ENCODE measurements around the gene SLC24A4. TPM values are rescaled to one million over a fixed set of nuclear protein-coding genes. Genes with fewer than 3 reads are reported as not detected.

The SLC24A4 gene
- total RNA-seq, 1 experiment from 2014 or later, result not detected

- DNase-seq (ENCODE audit: low read depth, low spot score) (no peak), ATAC-seq (no peak)
- no peak overlapping the region for H3K9ac ChIP-seq (ENCODE audit: low read length)
- TF ChIP-seq, protein P1, sequence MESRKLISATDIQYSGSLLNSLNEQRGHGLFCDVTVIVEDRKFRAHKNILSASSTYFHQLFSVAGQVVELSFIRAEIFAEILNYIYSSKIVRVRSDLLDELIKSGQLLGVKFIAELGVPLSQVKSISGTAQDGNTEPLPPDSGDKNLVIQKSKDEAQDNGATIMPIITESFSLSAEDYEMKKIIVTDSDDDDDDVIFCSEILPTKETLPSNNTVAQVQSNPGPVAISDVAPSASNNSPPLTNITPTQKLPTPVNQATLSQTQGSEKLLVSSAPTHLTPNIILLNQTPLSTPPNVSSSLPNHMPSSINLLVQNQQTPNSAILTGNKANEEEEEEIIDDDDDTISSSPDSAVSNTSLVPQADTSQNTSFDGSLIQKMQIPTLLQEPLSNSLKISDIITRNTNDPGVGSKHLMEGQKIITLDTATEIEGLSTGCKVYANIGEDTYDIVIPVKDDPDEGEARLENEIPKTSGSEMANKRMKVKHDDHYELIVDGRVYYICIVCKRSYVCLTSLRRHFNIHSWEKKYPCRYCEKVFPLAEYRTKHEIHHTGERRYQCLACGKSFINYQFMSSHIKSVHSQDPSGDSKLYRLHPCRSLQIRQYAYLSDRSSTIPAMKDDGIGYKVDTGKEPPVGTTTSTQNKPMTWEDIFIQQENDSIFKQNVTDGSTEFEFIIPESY (IDR thresholded peaks at IDR 0.05; ENCODE audit: extremely low read depth, insufficient replicate concordance, low read length), result no peak
- no peak for TF ChIP-seq FOSL1 (IDR thresholded peaks at IDR 0.05; ENCODE audit: low read depth)
- no peak for TF ChIP-seq POLR2A (IDR thresholded peaks at IDR 0.05; ENCODE audit: borderline replicate concordance, extremely low read depth, insufficient read depth, insufficient read length)
- no peak for TF ChIP-seq ATF3 (IDR thresholded peaks at IDR 0.05)
- no peak for TF ChIP-seq YY1 (IDR thresholded peaks at IDR 0.05; ENCODE audit: extremely low read depth, insufficient replicate concordance, low read depth, low read length)
- TF ChIP-seq ELF1 (IDR thresholded peaks at IDR 0.05; ENCODE audit: borderline replicate concordance, low read depth), result no peak
- TF ChIP-seq SIN3A (IDR thresholded peaks at IDR 0.05; ENCODE audit: low read depth), result no peak
- no peak for TF ChIP-seq EGR1 (IDR thresholded peaks at IDR 0.05; ENCODE audit: low read depth)
- TF ChIP-seq EZH2 (IDR thresholded peaks at IDR 0.05), result no peak
- no peak for TF ChIP-seq RAD21 (IDR thresholded peaks at IDR 0.05; ENCODE audit: low read depth)
- no peak for TF ChIP-seq SRF (IDR thresholded peaks at IDR 0.05; ENCODE audit: low read depth)
- BruUV-seq (replicated peaks), result no TSS peak
- no peaks in the 10 kb centered on the region for H3K79me2 ChIP-seq (ENCODE audit: insufficient read depth, low read length)
- no peak overlapping the region for H2AFZ ChIP-seq (ENCODE audit: low read depth, low read length, poor library complexity, severe bottlenecking)
- intact Hi-C loops (cut with micrococcal nuclease), result no loop called here
- RAD21 ChIA-PET (ENCODE audit: low non-redundant PET in 1 of 2, low total read pairs in 2 of 2, uncharacterized antibody in 2 of 2, unreplicated experiment in 2 of 2), result no interaction called here
- no peaks in the 10 kb centered on the region for H3K9me2 ChIP-seq (ENCODE audit: insufficient read depth)
- H3K4me3 ChIP-seq (replicated peaks in 1 of 2; ENCODE audit: low read depth in 1 of 2, low read length in 2 of 2), result no peak overlapping the region
- no peak overlapping the region for H3K27ac ChIP-seq (ENCODE audit: low read depth, low read length)
- peaks cover 0 to 8% of the 10 kb centered on the region in 2 experiments; a peak in 2 of 4 replicates for H3K4me1 ChIP-seq (ENCODE audit: control insufficient read depth in 1 of 2, insufficient read depth in 2 of 2, low read length in 2 of 2)
- H3K27me3 ChIP-seq (ENCODE audit: insufficient read depth, low read length), result no peaks in the 10 kb centered on the region
- POLR2A ChIA-PET, result no interaction called here
- no peaks in the 10 kb centered on the region for H4K20me1 ChIP-seq (ENCODE audit: insufficient read depth)
- no peak overlapping the region for H3K4me2 ChIP-seq (ENCODE audit: low read length)
- H3K9me3 ChIP-seq (ENCODE audit: control insufficient read depth in 1 of 2, insufficient read depth in 1 of 2, low read depth in 1 of 2, low read length in 2 of 2), result no peaks in the 10 kb centered on the region
- CTCF ChIA-PET, result no interaction called here
- H3K36me3 ChIP-seq (ENCODE audit: control insufficient read depth in 1 of 2, insufficient read depth in 2 of 2, low read length in 2 of 2), result no peaks in the 10 kb centered on the region
Measured at GRCh38 chr14:92411135-92411534, 88.2 kb downstream of the SLC24A4 start.
